ENCODE data around the gene ASRGL1.

DNA sequence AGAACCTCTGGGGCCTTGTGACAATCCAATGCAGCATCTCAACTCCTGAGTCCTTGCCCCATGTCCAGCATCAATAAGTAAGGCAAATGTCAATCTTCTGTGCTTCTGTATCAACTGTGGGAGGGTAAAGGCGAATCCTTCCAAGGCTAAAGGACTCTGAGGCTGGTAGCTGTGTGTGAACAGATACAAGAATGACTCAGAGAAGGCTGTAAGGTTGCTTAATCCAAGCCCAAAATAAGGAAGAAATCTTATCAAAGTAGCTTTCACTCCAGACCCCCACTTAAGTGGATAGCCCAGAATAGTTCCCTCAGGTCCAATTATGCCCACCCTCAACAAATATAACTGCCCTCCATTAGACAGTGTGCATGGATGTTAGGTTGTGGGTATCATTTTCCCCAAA is 53.5 kb downstream of the ASRGL1 start:
- TF ChIP-seq ESRRA (CRISPR knock-in tag; IDR thresholded peaks at IDR 0.05; ENCODE audit: low read depth), result no peak
- no peak for TF ChIP-seq ZFYVE20 (CRISPR knock-in tag; IDR thresholded peaks at IDR 0.05; ENCODE audit: borderline replicate concordance, low read depth)
- TF ChIP-seq, protein P1, sequence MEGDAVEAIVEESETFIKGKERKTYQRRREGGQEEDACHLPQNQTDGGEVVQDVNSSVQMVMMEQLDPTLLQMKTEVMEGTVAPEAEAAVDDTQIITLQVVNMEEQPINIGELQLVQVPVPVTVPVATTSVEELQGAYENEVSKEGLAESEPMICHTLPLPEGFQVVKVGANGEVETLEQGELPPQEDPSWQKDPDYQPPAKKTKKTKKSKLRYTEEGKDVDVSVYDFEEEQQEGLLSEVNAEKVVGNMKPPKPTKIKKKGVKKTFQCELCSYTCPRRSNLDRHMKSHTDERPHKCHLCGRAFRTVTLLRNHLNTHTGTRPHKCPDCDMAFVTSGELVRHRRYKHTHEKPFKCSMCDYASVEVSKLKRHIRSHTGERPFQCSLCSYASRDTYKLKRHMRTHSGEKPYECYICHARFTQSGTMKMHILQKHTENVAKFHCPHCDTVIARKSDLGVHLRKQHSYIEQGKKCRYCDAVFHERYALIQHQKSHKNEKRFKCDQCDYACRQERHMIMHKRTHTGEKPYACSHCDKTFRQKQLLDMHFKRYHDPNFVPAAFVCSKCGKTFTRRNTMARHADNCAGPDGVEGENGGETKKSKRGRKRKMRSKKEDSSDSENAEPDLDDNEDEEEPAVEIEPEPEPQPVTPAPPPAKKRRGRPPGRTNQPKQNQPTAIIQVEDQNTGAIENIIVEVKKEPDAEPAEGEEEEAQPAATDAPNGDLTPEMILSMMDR (CRISPR knock-in tag; IDR thresholded peaks at IDR 0.05), result no peak
- no peak for TF ChIP-seq MAFF (IDR thresholded peaks at IDR 0.05; ENCODE audit: low read depth, low read length)
- no peak for TF ChIP-seq EZH2 (conservative IDR thresholded peaks at IDR 0.05; ENCODE audit: low read depth, low read length)

Measured in HepG2 (cell line).